B cell (primary cell): Measurements from ENCODE around the gene TRPM2.

Source experiments
- CTCF ChIP-seq: fragments of 200-600 bp; IDR thresholded peaks from one replicate; pipeline ENCODE4 v1.8.0; 2022; ENCODE audit warnings: antibody characterized with exemption, mild to moderate bottlenecking
- EZH2 ChIP-seq: IDR thresholded peaks from 2 replicates; pipeline ENCODE4 v1.6.1; 2012; ENCODE audit warnings: borderline replicate concordance, low read depth, mild to moderate bottlenecking, moderate library complexity, low read length; ENCODE audit not compliant: insufficient read depth, poor library complexity, severe bottlenecking

GRCh38 chr21:44395260-44395659 lies 41.8 kb downstream of the TRPM2 start:
- TF ChIP-seq CTCF (no peak), EZH2 (no peak)
